HG02885 (cell line): Measurements from ENCODE around the gene PIGS.
"Not testable (repeated sequence)": the region's sequence is repeated elsewhere in the genome, so short reads cannot be mapped to it uniquely, and the experiment has no call there.

Experiments used
- ATAC-seq: cut with Tn5 transposase; IDR thresholded peaks from one replicate; pipeline ENCODE4 v1.9.1; 2021; ENCODE audit warnings: mild to moderate bottlenecking; ENCODE audit not compliant: unreplicated experiment, poor library complexity

PIGS gene

GRCh38 chr17:28571361-28572122, at the start of gene PIGS:
Gene PIGS (minus strand): TSS chr17:28571524. CDS start chr17:28571496, 28 bp downstream.
- peak; percentile 90 for ATAC-seq

- no peak for ATAC-seq
Measured at GRCh38 chr17:28620010-28620409, 48.7 kb upstream of the PIGS start.

- no peak for ATAC-seq
Measured at GRCh38 chr17:28618464-28618863, 47.1 kb upstream of the PIGS start.

GRCh38 chr17:28616281-28616680, 45.0 kb upstream of the PIGS start:
- no peak for ATAC-seq

GRCh38 chr17:28615260-28615940, 44.1 kb upstream of the PIGS start:
- no peak for ATAC-seq

- ATAC-seq: no peak
Measured at GRCh38 chr17:28613931-28614381, 42.6 kb upstream of the PIGS start, which contains the start of gene RSKR. Gene RSKR (minus strand): TSS chr17:28614185. CDS start chr17:28614161, 24 bp downstream.

- ATAC-seq: no peak
Measured at GRCh38 chr17:28612936-28613872, 41.9 kb upstream of the PIGS start.

- ATAC-seq: no peak
Measured at GRCh38 chr17:28612531-28612930, 41.2 kb upstream of the PIGS start.

GRCh38 chr17:28610376-28610775, 39.1 kb upstream of the PIGS start:
- ATAC-seq: no peak

- not testable (repeated sequence) for ATAC-seq
Measured at GRCh38 chr17:28604031-28604430, 32.7 kb upstream of the PIGS start.

GRCh38 chr17:28599311-28600184, 28.2 kb upstream of the PIGS start:
- ATAC-seq: peak; percentile 49

- ATAC-seq: peak; percentile 84
Measured at GRCh38 chr17:28598799-28599310, 27.5 kb upstream of the PIGS start, which contains the start of gene SPAG5. Gene SPAG5 (minus strand): TSS chr17:28599025. CDS start chr17:28598946, 79 bp downstream.

- no peak for ATAC-seq
Measured at GRCh38 chr17:28598389-28598788, 27.1 kb upstream of the PIGS start.

- no peak for ATAC-seq
Measured at GRCh38 chr17:28597606-28598383, 26.5 kb upstream of the PIGS start.

- ATAC-seq: no peak
Measured at GRCh38 chr17:28592260-28592659, 20.9 kb upstream of the PIGS start.

GRCh38 chr17:28585851-28586250, 14.5 kb upstream of the PIGS start:
- no peak for ATAC-seq

- no peak for ATAC-seq
Measured at GRCh38 chr17:28584434-28584833, 13.1 kb upstream of the PIGS start.

GRCh38 chr17:28582513-28582912, 11.2 kb upstream of the PIGS start:
- ATAC-seq: no peak
